HepG2 (cell line): ENCODE measurements around the gene C2orf74. TPM values are rescaled to one million over a fixed set of nuclear protein-coding genes. Genes with fewer than 3 reads are reported as not detected.

Source experiments
- ATAC-seq: fragments of 200-7000 bp; cut with Tn5 transposase; 3 replicates; pipeline ENCODE4 v1.9.1; 2020; ENCODE audit warnings: mild to moderate bottlenecking, moderate library complexity
- BruUV-seq: library from RNA; stranded (reverse); fragments of 400-500 nt; replicated peaks from 2 replicates; lab custom pipeline; 2021; lab: Mats Ljungman, UMichigan
- CTCF ChIA-PET: fragments of 300-600 bp; formaldehyde crosslinking; extraction: SDS; loops from one replicate; lab custom pipeline; 2021; ENCODE audit warnings: low total read pairs, inconsistent platforms, low intra/inter-chr PET ratio; lab: Yijun Ruan, JAX
- POLR2A ChIA-PET: fragments of 350-600 bp; sonication (Branson Sonifier 250); formaldehyde crosslinking; loops from one replicate; lab custom pipeline; 2020; ENCODE audit warnings: antibody characterized with exemption, inconsistent platforms; lab: Yijun Ruan, JAX
- DNase-seq: peaks from one replicate; pipeline ENCODE4 v3.0.0-alpha.2; 2015; ENCODE audit warnings: low spot score
- FAIRE-seq: peaks from 3 replicates; lab custom pipeline; 2011; peaks lifted over from hg19 to GRCh38; lab: Jason Lieb, UNC
- H2AFZ ChIP-seq: one replicate; pipeline ENCODE4 v1.6.1; 2011; ENCODE audit warnings: low read length, inconsistent platforms
- H3K27ac ChIP-seq: fragments of 300-600 bp; 3 replicates; pipeline ENCODE4 v1.8.0; 2011; ENCODE audit warnings: mixed run types, mild to moderate bottlenecking, mixed read lengths, low read length, inconsistent platforms; ENCODE audit not compliant: insufficient read depth; ENCODE audit errors: extremely low read length
- H3K27me3 ChIP-seq, 2 experiments: fragments of 200-600 bp in 1 of 2; 2 replicates in 1 of 2; 3 replicates in 1 of 2; pipeline versions ENCODE4 v1.6.0 to v1.8.0; 2011; ENCODE audit warnings: low read length in 2 of 2, mild to moderate bottlenecking in 2 of 2, moderate library complexity in 2 of 2, inconsistent platforms in 1 of 2; ENCODE audit not compliant: insufficient read depth in 2 of 2, control insufficient read depth in 1 of 2
- H3K36me3 ChIP-seq, 2 experiments: fragments of 200-600 bp in 1 of 2; replicated peaks in 1 of 2; 2 replicates in 1 of 2; 3 replicates in 1 of 2; pipeline versions ENCODE4 v1.5.1 to v1.8.0; 2011; ENCODE audit warnings: low read length in 2 of 2, inconsistent platforms in 1 of 2; ENCODE audit not compliant: insufficient read depth in 2 of 2, control insufficient read depth in 1 of 2
- H3K4me1 ChIP-seq: 2 replicates; pipeline ENCODE4 v1.5.1; 2012; ENCODE audit warnings: low read length, inconsistent platforms; ENCODE audit not compliant: insufficient read depth
- H3K4me2 ChIP-seq: 2 replicates; pipeline ENCODE4 v1.6.0; 2011; ENCODE audit warnings: low read depth, low read length, inconsistent platforms
- H3K4me3 ChIP-seq, 3 experiments: fragments of 200-600 bp in 1 of 3; sonication (generic), shearing (Covaris generic) in 1 of 3; replicated peaks in 1 of 3; 2 replicates each; pipeline ENCODE4 v1.5.1; 2011 to 2016; ENCODE audit warnings: low read length in 3 of 3, inconsistent platforms in 2 of 3, low read depth in 2 of 3, mild to moderate bottlenecking in 2 of 3, control low read depth in 1 of 3, mixed read lengths in 1 of 3; ENCODE audit not compliant: insufficient read depth in 1 of 3
- H3K79me2 ChIP-seq: one replicate; pipeline ENCODE4 v1.6.1; 2011; ENCODE audit warnings: low read length, inconsistent platforms; ENCODE audit not compliant: insufficient read depth
- H3K9ac ChIP-seq: 2 replicates; pipeline ENCODE4 v1.6.0; 2011; ENCODE audit warnings: mild to moderate bottlenecking, low read depth, low read length, inconsistent platforms; ENCODE audit not compliant: insufficient read depth
- H3K9me3 ChIP-seq: 2 replicates; pipeline ENCODE4 v1.5.1; 2012; ENCODE audit warnings: mild to moderate bottlenecking, low read length
- H4K20me1 ChIP-seq: 2 replicates; pipeline ENCODE4 v1.6.0; 2011; ENCODE audit warnings: inconsistent platforms, mild to moderate bottlenecking, low read length, moderate library complexity; ENCODE audit not compliant: insufficient read depth
- ARNT ChIP-seq: fragments of 450-650 bp; IDR thresholded peaks from 2 replicates; pipeline ENCODE4 v1.6.1; 2017
- HNF4A ChIP-seq: sonication (generic); formaldehyde crosslinking; IDR thresholded peaks from 2 replicates; pipeline ENCODE4 v1.4.0; 2020; ENCODE audit warnings: missing genetic modification reagents
- KAT7 ChIP-seq: IDR thresholded peaks from 2 replicates; pipeline ENCODE4 v1.6.1; 2018; ENCODE audit warnings: borderline replicate concordance, missing compliant biosample characterization
- MBD4 ChIP-seq: IDR thresholded peaks from 2 replicates; pipeline ENCODE4 v1.6.1; 2012; ENCODE audit warnings: low read length, inconsistent platforms, borderline replicate concordance
- NCOA5 ChIP-seq: sonication (generic); formaldehyde crosslinking; IDR thresholded peaks from 2 replicates; pipeline ENCODE4 v1.4.0; 2020; ENCODE audit warnings: missing genetic modification reagents
- POLR2G ChIP-seq: fragments of 200-400 bp; formaldehyde crosslinking; IDR thresholded peaks from 2 replicates; pipeline ENCODE4 v1.6.1; 2018; ENCODE audit warnings: mild to moderate bottlenecking, low read depth, low read length, moderate library complexity
- PRPF4 ChIP-seq: fragments of 200-400 bp; formaldehyde crosslinking; IDR thresholded peaks from 2 replicates; pipeline ENCODE4 v1.6.1; 2016; ENCODE audit warnings: low read length, low read depth; ENCODE audit not compliant: poor library complexity, severe bottlenecking
- SALL1 ChIP-seq: sonication (generic); formaldehyde crosslinking; IDR thresholded peaks from 2 replicates; pipeline ENCODE4 v1.8.0; 2022; ENCODE audit warnings: mild to moderate bottlenecking, missing genetic modification reagents
- SMC3 ChIP-seq: IDR thresholded peaks from 2 replicates; pipeline ENCODE4 v1.6.1; 2011; ENCODE audit warnings: low read length, improper control_type of control experiment
- SNAPC5 ChIP-seq: sonication (generic); formaldehyde crosslinking; IDR thresholded peaks from 2 replicates; pipeline ENCODE4 v1.8.1; 2023; ENCODE audit warnings: mild to moderate bottlenecking, missing genetic modification reagents, borderline replicate concordance
- SP4 ChIP-seq: sonication (generic); formaldehyde crosslinking; IDR thresholded peaks from 2 replicates; pipeline ENCODE4 v1.8.1; 2023; ENCODE audit warnings: mild to moderate bottlenecking, missing genetic modification reagents
- TSC22D2 ChIP-seq: sonication (generic); formaldehyde crosslinking; IDR thresholded peaks from 2 replicates; pipeline ENCODE4 v1.5.1; 2020; ENCODE audit warnings: missing genetic modification reagents, mild to moderate bottlenecking, borderline replicate concordance
- XBP1 ChIP-seq: sonication (generic); formaldehyde crosslinking; IDR thresholded peaks from 2 replicates; pipeline ENCODE4 v1.5.0; 2020; ENCODE audit warnings: missing genetic modification reagents
- ZBTB38 ChIP-seq: sonication (generic); formaldehyde crosslinking; IDR thresholded peaks from 2 replicates; pipeline ENCODE4 v1.5.1; 2020; ENCODE audit warnings: mild to moderate bottlenecking, missing genetic modification reagents
- ZNF317 ChIP-seq: sonication (generic); formaldehyde crosslinking; IDR thresholded peaks from 2 replicates; pipeline ENCODE4 v1.5.0; 2020; ENCODE audit warnings: mild to moderate bottlenecking, missing genetic modification reagents
- ZNF354B ChIP-seq: sonication (generic); formaldehyde crosslinking; IDR thresholded peaks from 2 replicates; pipeline ENCODE4 v1.8.0; 2022; ENCODE audit warnings: mild to moderate bottlenecking, missing genetic modification reagents
- ZNF552 ChIP-seq: sonication (generic); formaldehyde crosslinking; IDR thresholded peaks from 2 replicates; pipeline ENCODE4 v1.9.0; 2022; ENCODE audit warnings: missing genetic modification reagents, mild to moderate bottlenecking, borderline replicate concordance
- ZNF569 ChIP-seq: sonication (generic); formaldehyde crosslinking; IDR thresholded peaks from 2 replicates; pipeline ENCODE4 v1.5.0; 2020; ENCODE audit warnings: mild to moderate bottlenecking, missing genetic modification reagents, moderate library complexity, borderline replicate concordance
- ZNF710 ChIP-seq: sonication (generic); formaldehyde crosslinking; IDR thresholded peaks from 2 replicates; pipeline ENCODE4 v1.5.0; 2020; ENCODE audit warnings: mild to moderate bottlenecking, missing genetic modification reagents, borderline replicate concordance
- ZSCAN20 ChIP-seq: sonication (generic); formaldehyde crosslinking; IDR thresholded peaks from 2 replicates; pipeline ENCODE4 v1.4.0; 2020; ENCODE audit warnings: missing genetic modification reagents, mild to moderate bottlenecking, borderline replicate concordance
- ZSCAN21 ChIP-seq: sonication (generic); formaldehyde crosslinking; IDR thresholded peaks from 2 replicates; pipeline ENCODE4 v1.8.0; 2022; ENCODE audit warnings: mild to moderate bottlenecking, missing genetic modification reagents, moderate library complexity, borderline replicate concordance
- WGBS: methylation state at CpG from one replicate; pipeline ENCODE4 v1.1.6; 2017; ENCODE audit warnings: low lambda C conversion rate; 5-methylcytosine and 5-hydroxymethylcytosine counted together
- in situ Hi-C: cut with HindIII; loops from 2 replicates; pipeline ENCODE4 v1.10.0; 2017; ENCODE audit warnings: low pct_unique_long_range_greater_than_20kb; ENCODE audit not compliant: extremely low pct_ligation_motif_present
- intact Hi-C: fragments of 100-400 bp; cut with micrococcal nuclease; formaldehyde crosslinking; loops from one replicate; pipeline ENCODE4 v1.10.0; 2022; ENCODE audit not compliant: unreplicated experiment
- polyA plus RNA-seq, 8 experiments: library from polyadenylated mRNA; depleted of rRNA in 3 of 8; stranded (reverse) in 7 of 8; unstranded in 1 of 8; fragments of >200 nt; fragmentation: Illumina TruSeq in 4 of 8; extraction: Trizol in 4 of 8; gene quantifications; 2 replicates each; pipeline versions ENCODE4 v1.2.1 to v1.2.3, GENCODE V29; 2011 to 2016; ENCODE audit warnings: low read depth in 4 of 8, missing spikeins in 1 of 8, mixed read lengths in 1 of 8; ENCODE audit not compliant: insufficient read depth in 1 of 8
- total RNA-seq, 5 experiments: library from RNA; depleted of rRNA; stranded (reverse); fragments of >200 nt; fragmentation: Illumina TruSeq; extraction: Trizol; gene quantifications; 2 replicates each; pipeline ENCODE4 v1.2.3, GENCODE V29; 2016; ENCODE audit warnings: low read depth in 1 of 5

Gene C2orf74
- total and polyA plus RNA-seq, 2 of the 13 experiments (the other 11 are each of a cell fraction or from before 2014, with no cell fraction given), result 10.6 to 13.8 TPM

DNA sequence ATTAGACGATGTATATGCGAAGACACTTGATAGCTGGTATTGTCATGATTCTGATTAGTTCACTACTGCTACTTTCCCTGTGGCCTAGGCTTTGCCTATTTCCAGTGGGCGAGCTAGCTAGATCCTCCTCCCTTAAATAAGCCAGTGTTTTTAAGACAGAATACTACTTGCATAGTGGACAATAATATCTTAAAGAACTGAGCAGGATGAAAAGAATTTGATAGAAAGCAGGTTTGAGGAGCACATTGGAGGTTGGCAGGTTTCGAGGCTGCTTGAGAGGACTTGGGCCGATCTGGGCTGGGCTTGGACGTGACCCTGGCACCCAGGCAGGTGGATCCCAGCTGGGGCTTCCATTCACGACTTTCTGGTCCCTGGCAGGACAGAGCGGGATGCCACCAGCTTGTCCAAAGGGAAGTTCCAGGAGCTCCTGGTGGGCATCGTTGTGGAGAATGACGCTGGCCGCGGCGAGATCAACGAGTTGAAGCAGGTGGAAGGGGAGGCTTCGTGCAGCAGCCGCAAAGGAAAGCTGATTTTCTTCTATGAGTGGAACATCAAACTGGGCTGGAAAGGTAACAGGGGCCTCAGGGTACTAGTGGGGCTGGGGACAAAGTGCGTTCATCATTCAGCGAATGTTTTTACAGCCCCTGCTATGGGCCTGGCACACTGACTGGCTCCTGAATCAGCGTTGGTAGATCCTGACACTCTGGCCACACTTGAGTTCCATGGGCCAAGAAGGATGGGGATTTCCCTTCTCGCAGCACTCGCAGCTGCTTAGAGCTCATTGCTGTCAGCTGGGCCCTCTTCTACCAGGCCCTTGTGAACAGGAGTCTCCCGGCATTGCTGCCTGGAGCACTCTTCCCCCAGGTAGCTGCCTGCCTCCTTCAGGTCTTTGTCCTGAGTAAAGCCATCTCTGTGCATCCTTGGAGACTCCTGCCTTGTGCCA is 16.9 kb downstream of the C2orf74 start:
- in situ Hi-C loops (no loop called here), intact Hi-C loops (no loop called here)
- Histone ChIP-seq H3K4me3 (peak overlapping the region; percentile 85 to 94 (median 93)), H3K79me2 (peaks cover 58% of the 10 kb centered on the region), H3K4me1 (peaks cover 78% of the 10 kb centered on the region), H2AFZ (no peak overlapping the region), H3K27me3 (no peaks in the 10 kb centered on the region), H4K20me1 (peaks cover under 1% of the 10 kb centered on the region; the same call in 1 of the 2 replicates), H3K27ac (peak overlapping the region; percentile 93), H3K9ac (peak overlapping the region; percentile 96), H3K9me3 (no peaks in the 10 kb centered on the region), H3K4me2 (peak overlapping the region; percentile 85), H3K36me3 (peaks cover 16 to 42% of the 10 kb centered on the region in 2 experiments)
- WGBS, result 92% methylated on average over 22 of the region's 22 CpGs
- FAIRE-seq (no peak), ATAC-seq (no peak), DNase-seq (no peak)
- ChIA-PET POLR2A (interaction anchor here (0.7 to 4.0 kb wide), 12 partner anchors 10 to 585 kb away, joined by 3 to 79 read pairs (median 8); partner anchors contain the start of genes C2orf74, PEX13, PUS10 and SANBR), CTCF (no interaction called here)
- BruUV-seq, result no TSS peak
- TF ChIP-seq ZNF552 (CRISPR knock-in tag) (peak; percentile 53; the same call in 1 of the 2 replicates), XBP1 (CRISPR knock-in tag) (no peak), HNF4A (peak; percentile 15; the same call in 1 of the 2 replicates), ARNT (no peak), ZBTB38 (CRISPR knock-in tag) (peak; percentile 96), PRPF4 (peak; percentile 87), NCOA5 (CRISPR knock-in tag) (no peak), ZSCAN21 (CRISPR knock-in tag) (no peak), ZSCAN20 (no peak), SNAPC5 (no peak), ZNF317 (CRISPR knock-in tag) (no peak), KAT7 (CRISPR knock-in tag) (no peak), TSC22D2 (CRISPR knock-in tag) (no peak), SP4 (CRISPR knock-in tag) (no peak), SALL1 (CRISPR knock-in tag) (peak; percentile 35; the same call in 1 of the 2 replicates), ZNF569 (CRISPR knock-in tag) (no peak), ZNF710 (CRISPR knock-in tag) (no peak), SMC3 (no peak), ZNF354B (no peak), POLR2G (peak; percentile 58; the same call in 1 of the 2 replicates), MBD4 (no peak)
